Mesothelial cell of epicardium (in vitro differentiated cells): ENCODE results near the gene SMYD5. TPM values are rescaled to one million over a fixed set of nuclear protein-coding genes. Genes with fewer than 3 reads are reported as not detected.

Experiments
- DNase-seq, 2 experiments: peaks; one replicate each; pipeline ENCODE4 v3.0.0; 2021; ENCODE audit warnings: low spot score in 2 of 2; ENCODE audit not compliant: unreplicated experiment in 2 of 2
- H3K27ac Mint-ChIP-seq: 2 replicates; pipeline ENCODE4 v1.8.0; 2021; ENCODE audit warnings: mixed read lengths
- H3K27me3 Mint-ChIP-seq: 2 replicates; pipeline ENCODE4 v1.8.0; 2021; ENCODE audit warnings: low read depth, mixed read lengths
- H3K36me3 Mint-ChIP-seq: 2 replicates; pipeline ENCODE4 v1.8.0; 2021; ENCODE audit warnings: mixed read lengths
- H3K4me1 Mint-ChIP-seq: 2 replicates; pipeline ENCODE4 v1.8.0; 2021; ENCODE audit warnings: mixed read lengths
- H3K4me3 Mint-ChIP-seq: 2 replicates; pipeline ENCODE4 v1.8.0; 2021; ENCODE audit warnings: mild to moderate bottlenecking, moderate library complexity, mixed read lengths
- H3K9me3 Mint-ChIP-seq: 2 replicates; pipeline ENCODE4 v1.8.0; 2021; ENCODE audit warnings: mixed read lengths
- CTCF ChIP-seq: fragments of 200-600 bp; sonication (generic); IDR thresholded peaks from one replicate; pipeline ENCODE4 v1.5.0; 2021; ENCODE audit warnings: antibody characterized with exemption; ENCODE audit not compliant: unreplicated experiment
- total RNA-seq: library from RNA; stranded (reverse); gene quantifications from 3 replicates; pipeline ENCODE4 v1.2.1, GENCODE V29; 2021

The SMYD5 gene
- total RNA-seq, 1 donor from 2014 or later = 34.2 TPM

GRCh38 chr2:73269686-73270465 is 55.8 kb downstream of the SMYD5 start:
- Mint-ChIP-seq H3K27me3 (peaks cover 76% of the 10 kb centered on the region), H3K36me3 (no peaks in the 10 kb centered on the region), H3K4me3 (peak overlapping the region; percentile 19), H3K27ac (no peak overlapping the region), H3K4me1 (peaks cover 10% of the 10 kb centered on the region), H3K9me3 (no peaks in the 10 kb centered on the region)
- no peak for DNase-seq
- no peak for TF ChIP-seq CTCF

GRCh38 chr2:73272270-73272669 is 58.2 kb downstream of the SMYD5 start:
- no peak for DNase-seq
- H3K36me3 Mint-ChIP-seq = no peaks in the 10 kb centered on the region
- H3K4me1 Mint-ChIP-seq = peaks cover 10% of the 10 kb centered on the region
- H3K9me3 Mint-ChIP-seq = no peaks in the 10 kb centered on the region
- H3K27me3 Mint-ChIP-seq = peaks cover 67% of the 10 kb centered on the region
- no peak overlapping the region for H3K4me3 Mint-ChIP-seq
- H3K27ac Mint-ChIP-seq = no peak overlapping the region
- no peak for TF ChIP-seq CTCF

Other genes starting within 250 kb of the SMYD5 start
- gene SFXN5, start 142.5 kb upstream of the SMYD5 start, total RNA-seq = 18.8 to 20.2 TPM (median 18.9 TPM) in 3 replicates
- 23.3 to 25.4 TPM (median 25.1 TPM) in 3 replicates for gene RAB11FIP5, start 101.3 kb upstream of the SMYD5 start, total RNA-seq
- not detected in 3 replicates for gene NOTO, start 11.7 kb upstream of the SMYD5 start, total RNA-seq
- gene PRADC1, start 19.0 kb downstream of the SMYD5 start, total RNA-seq = 5.9 to 6.9 TPM (median 6.6 TPM) in 3 replicates
- gene CCT7, start 20.1 kb downstream of the SMYD5 start, total RNA-seq = 217 to 220 TPM (median 218 TPM) in 3 replicates
- gene FBXO41, start 70.2 kb downstream of the SMYD5 start, total RNA-seq = 7.6 to 8.1 TPM (median 7.8 TPM) in 3 replicates
- 0.34 to 0.49 TPM (median 0.36 TPM) in 3 replicates for gene EGR4, start 79.3 kb downstream of the SMYD5 start, total RNA-seq
- gene ALMS1, start 171.6 kb downstream of the SMYD5 start, total RNA-seq = 38.7 to 42.2 TPM (median 40.6 TPM) in 3 replicates